HCT116 (cell line): ENCODE measurements around the gene NEDD4L. TPM values are rescaled to one million over a fixed set of nuclear protein-coding genes. Genes with fewer than 3 reads are reported as not detected.

ENCODE experiments used
- ATAC-seq: fragments of 200-7000 bp; cut with Tn5 transposase; 2 replicates; pipeline ENCODE4 v1.9.1; 2020; ENCODE audit warnings: mild to moderate bottlenecking, moderate library complexity
- BruUV-seq: library from RNA; stranded (reverse); fragments of 400-500 nt; replicated peaks from 2 replicates; lab custom pipeline; 2021; lab: Mats Ljungman, UMichigan
- CTCF ChIA-PET: fragments of 300-600 bp; sonication (Branson Sonifier 250); formaldehyde crosslinking; loops from one replicate; lab custom pipeline; 2021; ENCODE audit warnings: antibody characterized with exemption; lab: Charles Lee
- POLR2A ChIA-PET: fragments of 300-600, 350-600 bp; sonication (Branson Sonifier 250); formaldehyde crosslinking; loops from one replicate; lab custom pipeline; 2021; ENCODE audit warnings: antibody characterized with exemption; lab: Charles Lee
- RAD21 ChIA-PET, 2 experiments: fragments of 300-600 bp; sonication (Branson Sonifier 250); formaldehyde crosslinking; loops; one replicate each; lab custom pipeline; 2023; ENCODE audit warnings: low total read pairs in 2 of 2; ENCODE audit not compliant: uncharacterized antibody in 2 of 2, unreplicated experiment in 2 of 2, low non-redundant PET in 1 of 2; lab: Charles Lee
- DNase-seq: peaks from one replicate; pipeline ENCODE4 v3.0.0-alpha.2; 2010; ENCODE audit warnings: low read depth, low spot score
- H2AFZ ChIP-seq: fragments of 200-600 bp; shearing (Covaris generic), sonication (generic); 2 replicates; pipeline ENCODE4 v1.6.1; 2017; ENCODE audit warnings: low read depth, mixed run types, mixed read lengths, antibody characterized with exemption, low read length; ENCODE audit not compliant: poor library complexity, severe bottlenecking
- H3K27ac ChIP-seq: 2 replicates; pipeline ENCODE4 v1.5.1; 2012; ENCODE audit warnings: low read depth, low read length
- H3K27me3 ChIP-seq: fragments of 200-600 bp; sonication (generic); 2 replicates; pipeline ENCODE4 v1.6.1; 2016; ENCODE audit warnings: mixed run types, low read length, mixed read lengths; ENCODE audit not compliant: insufficient read depth
- H3K36me3 ChIP-seq, 2 experiments: fragments of 200-500 bp in 1 of 2; fragments of 200-600 bp in 1 of 2; sonication (Bioruptor generic) in 1 of 2; sonication (generic) in 1 of 2; 2 replicates each; pipeline versions ENCODE4 v1.5.1 to v1.6.1; 2014 to 2016; ENCODE audit warnings: low read length in 2 of 2, inconsistent platforms in 1 of 2, mixed read lengths in 1 of 2, mixed run types in 1 of 2; ENCODE audit not compliant: insufficient read depth in 2 of 2, control insufficient read depth in 1 of 2
- H3K4me1 ChIP-seq, 2 experiments: fragments of 200-600 bp in 1 of 2; sonication (generic) in 1 of 2; 2 replicates each; pipeline versions ENCODE4 v1.5.1 to v1.6.1; 2012 to 2017; ENCODE audit warnings: low read length in 2 of 2, inconsistent platforms in 1 of 2, mild to moderate bottlenecking in 1 of 2, mixed read lengths in 1 of 2, mixed run types in 1 of 2, moderate library complexity in 1 of 2; ENCODE audit not compliant: insufficient read depth in 2 of 2, control insufficient read depth in 1 of 2
- H3K4me2 ChIP-seq: fragments of 200-600 bp; sonication (generic); 2 replicates; pipeline ENCODE4 v1.6.1; 2017; ENCODE audit warnings: mixed run types, low read length, mixed read lengths
- H3K4me3 ChIP-seq, 2 experiments: fragments of 200-600 bp in 1 of 2; sonication (generic) in 1 of 2; replicated peaks in 1 of 2; 2 replicates each; pipeline ENCODE4 v1.5.1; 2011 to 2016; ENCODE audit warnings: low read length in 2 of 2, control low read depth in 1 of 2, low read depth in 1 of 2, mild to moderate bottlenecking in 1 of 2, mixed read lengths in 1 of 2, mixed run types in 1 of 2
- H3K79me2 ChIP-seq: fragments of 200-600 bp; sonication (generic); 2 replicates; pipeline ENCODE4 v1.6.1; 2017; ENCODE audit warnings: mild to moderate bottlenecking, mixed run types, low read length, moderate library complexity, mixed read lengths; ENCODE audit not compliant: insufficient read depth
- H3K9ac ChIP-seq: fragments of 200-600 bp; sonication (generic); 2 replicates; pipeline ENCODE4 v1.6.1; 2016; ENCODE audit warnings: low read length, mixed read lengths
- H3K9me2 ChIP-seq: fragments of 200-600 bp; sonication (generic), shearing (Covaris generic); 2 replicates; pipeline ENCODE4 v1.6.1; 2017; ENCODE audit warnings: mixed run types, mild to moderate bottlenecking, moderate library complexity; ENCODE audit not compliant: insufficient read depth
- H3K9me3 ChIP-seq, 2 experiments: fragments of 200-500 bp in 1 of 2; fragments of 200-600 bp in 1 of 2; sonication (Bioruptor generic) in 1 of 2; sonication (generic) in 1 of 2; 2 replicates each; pipeline ENCODE4 v1.6.1; 2014 to 2017; ENCODE audit warnings: low read length in 2 of 2, mixed read lengths in 2 of 2, inconsistent platforms in 1 of 2, low read depth in 1 of 2, mild to moderate bottlenecking in 1 of 2, mixed run types in 1 of 2, moderate library complexity in 1 of 2; ENCODE audit not compliant: control insufficient read depth in 1 of 2, insufficient read depth in 1 of 2
- H4K20me1 ChIP-seq: fragments of 200-600 bp; sonication (generic), shearing (Covaris generic); 2 replicates; pipeline ENCODE4 v1.6.1; 2017; ENCODE audit warnings: mixed run types, mild to moderate bottlenecking, moderate library complexity; ENCODE audit not compliant: insufficient read depth
- CBX3 ChIP-seq: IDR thresholded peaks from 2 replicates; pipeline ENCODE4 v1.6.1; 2012; ENCODE audit warnings: low read depth
- CEBPB ChIP-seq: IDR thresholded peaks from 2 replicates; pipeline ENCODE4 v1.6.1; 2012; ENCODE audit warnings: low read depth
- ELF1 ChIP-seq: IDR thresholded peaks from 2 replicates; pipeline ENCODE4 v1.6.1; 2012; ENCODE audit warnings: low read depth, borderline replicate concordance
- EZH2 ChIP-seq: fragments of 200-600 bp; sonication (generic); IDR thresholded peaks from 2 replicates; pipeline ENCODE4 v1.6.1; 2017; ENCODE audit warnings: antibody characterized with exemption, mixed run types
- EZH2phosphoT487 ChIP-seq: fragments of 200-600 bp; IDR thresholded peaks from 2 replicates; pipeline ENCODE4 v1.6.1; 2018; ENCODE audit warnings: antibody characterized with exemption, borderline replicate concordance
- FOSL1 ChIP-seq: IDR thresholded peaks from 2 replicates; pipeline ENCODE4 v1.6.1; 2012; ENCODE audit warnings: low read depth
- JUND ChIP-seq: IDR thresholded peaks from 2 replicates; pipeline ENCODE4 v1.6.1; 2012
- POLR2A ChIP-seq: IDR thresholded peaks from 2 replicates; pipeline ENCODE4 v1.7.0; 2011; ENCODE audit warnings: borderline replicate concordance; ENCODE audit not compliant: insufficient read depth, insufficient read length; ENCODE audit errors: extremely low read depth
- POLR2AphosphoS5 ChIP-seq: IDR thresholded peaks from 2 replicates; pipeline ENCODE4 v1.6.1; 2011; ENCODE audit warnings: mild to moderate bottlenecking, low read depth, low read length, moderate library complexity
- SIN3A ChIP-seq: IDR thresholded peaks from 2 replicates; pipeline ENCODE4 v1.6.1; 2012; ENCODE audit warnings: low read depth
- SP1 ChIP-seq: IDR thresholded peaks from 2 replicates; pipeline ENCODE4 v1.6.1; 2012; ENCODE audit warnings: low read depth
- SRF ChIP-seq: IDR thresholded peaks from 2 replicates; pipeline ENCODE4 v1.6.1; 2012; ENCODE audit warnings: low read depth
- YY1 ChIP-seq: IDR thresholded peaks from 2 replicates; pipeline ENCODE4 v1.6.1; 2011; ENCODE audit warnings: low read length, low read depth, moderate library complexity, mild to moderate bottlenecking; ENCODE audit not compliant: insufficient replicate concordance; ENCODE audit errors: extremely low read depth
- ZFX ChIP-seq: fragments of 450-650 bp; IDR thresholded peaks from 2 replicates; pipeline ENCODE4 v1.6.1; 2017
- ZNF274 ChIP-seq: fragments of 200-500 bp; sonication (Bioruptor generic); IDR thresholded peaks from 2 replicates; pipeline ENCODE4 v1.6.1; 2014; ENCODE audit warnings: mild to moderate bottlenecking, low read depth, low read length, inconsistent platforms
- intact Hi-C: fragments of 100-400 bp; cut with micrococcal nuclease; formaldehyde crosslinking; loops from 2 replicates; pipeline ENCODE4 v1.10.0; 2022
- total RNA-seq: library from RNA; stranded (reverse); gene quantifications from one replicate; pipeline ENCODE4 v1.2.1, GENCODE V29; 2021; ENCODE audit not compliant: unreplicated experiment
- TF ChIP-seq, protein P1 (sequence below): IDR thresholded peaks from 2 replicates; pipeline ENCODE4 v1.6.1; 2012
- TF ChIP-seq, protein P2 (sequence below): IDR thresholded peaks from 2 replicates; pipeline ENCODE4 v1.6.1; 2012
- TF ChIP-seq, protein P3 (sequence below), 3 experiments: fragments of 200-600 bp in 1 of 3; sonication (generic) in 1 of 3; IDR thresholded peaks in 2 of 3; conservative IDR thresholded peaks in 1 of 3; 2 replicates each; pipeline ENCODE4 v1.5.1; 2012 to 2017; ENCODE audit warnings: low read depth in 2 of 3, low read length in 2 of 3, antibody characterized with exemption in 1 of 3, borderline replicate concordance in 1 of 3, control low read depth in 1 of 3, mild to moderate bottlenecking in 1 of 3, mixed read lengths in 1 of 3, mixed run types in 1 of 3, moderate library complexity in 1 of 3; ENCODE audit not compliant: insufficient read depth in 1 of 3
- TF ChIP-seq, protein P4 (sequence below): IDR thresholded peaks from 2 replicates; pipeline ENCODE4 v1.6.1; 2011; ENCODE audit warnings: mild to moderate bottlenecking, low read length, moderate library complexity; ENCODE audit not compliant: insufficient replicate concordance; ENCODE audit errors: extremely low read depth

NEDD4L gene
- total RNA-seq, 1 experiment from 2014 or later: 41.5 TPM

DNA sequence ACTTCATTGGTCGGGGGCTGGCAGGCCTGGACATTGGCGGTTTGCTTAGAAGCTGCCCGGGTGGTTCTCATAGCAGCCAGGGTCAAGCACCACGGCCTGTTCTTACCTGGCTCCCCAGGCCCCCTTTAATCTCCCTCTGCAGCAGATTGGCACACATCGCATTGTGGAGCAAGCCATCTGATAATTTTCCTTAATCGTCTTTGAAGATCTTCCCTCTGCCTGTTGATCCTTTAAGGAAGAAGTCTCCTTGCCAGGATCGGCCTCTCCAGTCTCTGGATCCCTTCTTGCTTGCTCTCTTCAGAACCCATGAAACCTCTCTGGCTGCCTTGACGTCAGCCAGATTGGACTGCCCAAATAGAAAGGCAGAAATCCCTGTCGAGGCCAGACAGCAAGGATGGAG, 75.8 kb downstream of the NEDD4L start (continued):
- TF ChIP-seq EZH2: no peak
- no peak for TF ChIP-seq EZH2phosphoT487
- TF ChIP-seq, protein P1, sequence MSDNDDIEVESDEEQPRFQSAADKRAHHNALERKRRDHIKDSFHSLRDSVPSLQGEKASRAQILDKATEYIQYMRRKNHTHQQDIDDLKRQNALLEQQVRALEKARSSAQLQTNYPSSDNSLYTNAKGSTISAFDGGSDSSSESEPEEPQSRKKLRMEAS: no peak
- no peak for TF ChIP-seq FOSL1
- TF ChIP-seq ELF1: no peak
- no peak for TF ChIP-seq CBX3

DNA sequence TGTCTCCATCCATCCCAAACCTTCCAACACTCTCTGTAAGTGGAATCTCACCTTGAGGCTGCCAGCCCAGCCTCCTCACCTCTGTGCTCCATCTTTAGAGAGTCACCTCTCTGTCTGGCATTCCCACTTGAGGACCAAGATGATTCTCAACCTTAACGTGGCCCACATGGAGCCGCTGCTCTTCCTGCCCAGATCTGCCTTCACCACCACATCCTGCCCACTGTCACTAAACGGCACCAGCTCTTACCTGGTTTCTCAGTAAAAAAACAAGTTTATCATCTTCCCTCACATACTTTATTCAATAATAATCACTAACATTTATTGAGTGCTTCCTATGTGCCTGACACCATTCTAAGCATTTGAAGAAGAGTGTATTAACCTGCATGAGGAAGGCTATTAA, 80.4 kb downstream of the NEDD4L start:
- no peak overlapping the region for H3K4me2 ChIP-seq
- TF ChIP-seq ZNF274: no peak
- no peak for TF ChIP-seq JUND
- TF ChIP-seq ZFX: no peak
- TF ChIP-seq POLR2A: no peak
- no peak for TF ChIP-seq ELF1
- TF ChIP-seq, protein P2, sequence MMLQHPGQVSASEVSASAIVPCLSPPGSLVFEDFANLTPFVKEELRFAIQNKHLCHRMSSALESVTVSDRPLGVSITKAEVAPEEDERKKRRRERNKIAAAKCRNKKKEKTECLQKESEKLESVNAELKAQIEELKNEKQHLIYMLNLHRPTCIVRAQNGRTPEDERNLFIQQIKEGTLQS: no peak
- TF ChIP-seq YY1: no peak
- no peak for TF ChIP-seq SIN3A
- TF ChIP-seq, protein P3, sequence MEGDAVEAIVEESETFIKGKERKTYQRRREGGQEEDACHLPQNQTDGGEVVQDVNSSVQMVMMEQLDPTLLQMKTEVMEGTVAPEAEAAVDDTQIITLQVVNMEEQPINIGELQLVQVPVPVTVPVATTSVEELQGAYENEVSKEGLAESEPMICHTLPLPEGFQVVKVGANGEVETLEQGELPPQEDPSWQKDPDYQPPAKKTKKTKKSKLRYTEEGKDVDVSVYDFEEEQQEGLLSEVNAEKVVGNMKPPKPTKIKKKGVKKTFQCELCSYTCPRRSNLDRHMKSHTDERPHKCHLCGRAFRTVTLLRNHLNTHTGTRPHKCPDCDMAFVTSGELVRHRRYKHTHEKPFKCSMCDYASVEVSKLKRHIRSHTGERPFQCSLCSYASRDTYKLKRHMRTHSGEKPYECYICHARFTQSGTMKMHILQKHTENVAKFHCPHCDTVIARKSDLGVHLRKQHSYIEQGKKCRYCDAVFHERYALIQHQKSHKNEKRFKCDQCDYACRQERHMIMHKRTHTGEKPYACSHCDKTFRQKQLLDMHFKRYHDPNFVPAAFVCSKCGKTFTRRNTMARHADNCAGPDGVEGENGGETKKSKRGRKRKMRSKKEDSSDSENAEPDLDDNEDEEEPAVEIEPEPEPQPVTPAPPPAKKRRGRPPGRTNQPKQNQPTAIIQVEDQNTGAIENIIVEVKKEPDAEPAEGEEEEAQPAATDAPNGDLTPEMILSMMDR (IDR thresholded peaks at IDR 0.05 in 2 of 3, conservative IDR thresholded peaks at IDR 0.05 in 1 of 3; ENCODE audit: borderline replicate concordance in 1 of 3, insufficient read depth in 1 of 3, low read depth in 2 of 3, low read length in 2 of 3): no peak
- TF ChIP-seq EZH2: no peak
- no peak for TF ChIP-seq POLR2AphosphoS5
- TF ChIP-seq, protein P4, sequence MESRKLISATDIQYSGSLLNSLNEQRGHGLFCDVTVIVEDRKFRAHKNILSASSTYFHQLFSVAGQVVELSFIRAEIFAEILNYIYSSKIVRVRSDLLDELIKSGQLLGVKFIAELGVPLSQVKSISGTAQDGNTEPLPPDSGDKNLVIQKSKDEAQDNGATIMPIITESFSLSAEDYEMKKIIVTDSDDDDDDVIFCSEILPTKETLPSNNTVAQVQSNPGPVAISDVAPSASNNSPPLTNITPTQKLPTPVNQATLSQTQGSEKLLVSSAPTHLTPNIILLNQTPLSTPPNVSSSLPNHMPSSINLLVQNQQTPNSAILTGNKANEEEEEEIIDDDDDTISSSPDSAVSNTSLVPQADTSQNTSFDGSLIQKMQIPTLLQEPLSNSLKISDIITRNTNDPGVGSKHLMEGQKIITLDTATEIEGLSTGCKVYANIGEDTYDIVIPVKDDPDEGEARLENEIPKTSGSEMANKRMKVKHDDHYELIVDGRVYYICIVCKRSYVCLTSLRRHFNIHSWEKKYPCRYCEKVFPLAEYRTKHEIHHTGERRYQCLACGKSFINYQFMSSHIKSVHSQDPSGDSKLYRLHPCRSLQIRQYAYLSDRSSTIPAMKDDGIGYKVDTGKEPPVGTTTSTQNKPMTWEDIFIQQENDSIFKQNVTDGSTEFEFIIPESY: no peak
- no peak for TF ChIP-seq SRF
- no peak for TF ChIP-seq SP1
- no peak for TF ChIP-seq CEBPB
- TF ChIP-seq, all 23 proteins: peak for 0
- intact Hi-C loops: loop anchor here (10.0 kb wide), 1 partner anchor 500 kb away; the partner anchor contains the start of gene NARS1
- POLR2A ChIA-PET: no interaction called here
- Histone ChIP-seq H3K4me1 (no peaks in the 10 kb centered on the region), H3K9ac (no peak overlapping the region), H3K36me3 (no peaks in the 10 kb centered on the region), H3K27me3 (no peaks in the 10 kb centered on the region), H3K9me3 (no peaks in the 10 kb centered on the region), H3K27ac (no peak overlapping the region), H2AFZ (no peak overlapping the region), H3K79me2 (no peaks in the 10 kb centered on the region), H3K4me3 (no peak overlapping the region), H4K20me1 (no peaks in the 10 kb centered on the region), H3K9me2 (no peaks in the 10 kb centered on the region)
- RAD21 ChIA-PET: no interaction called here
- DNase-seq (no peak), ATAC-seq (no peak)
- CTCF ChIA-PET: interaction anchor here (3.6 kb wide), 1 partner anchor 10 kb away, joined by 19 read pairs; no protein-coding TSS in a partner anchor
- BruUV-seq: no TSS peak
